ENCODE data around the gene PITPNC1. TPM values are rescaled to one million over a fixed set of nuclear protein-coding genes. Genes with fewer than 3 reads are reported as not detected.

PITPNC1 gene
- total RNA-seq, 2 donors from 2014 or later = 12.5 to 18.1 TPM

GRCh38 chr17:67487506-67487905, 110.4 kb downstream of the PITPNC1 start:
- H3K27me3 ChIP-seq = no peaks in the 10 kb centered on the region
- H3K4me1 ChIP-seq = peaks cover 0 to 35% of the 10 kb centered on the region in 2 donors
- no peaks in the 10 kb centered on the region for H3K9me3 ChIP-seq

GRCh38 chr17:67488161-67488560, 111.1 kb downstream of the PITPNC1 start:
- no peak for TF ChIP-seq CTCF (IDR thresholded peaks at IDR 0.05)
- peaks cover 0 to 41% of the 10 kb centered on the region in 2 donors for H3K4me1 ChIP-seq
- no peak overlapping the region for H3K4me3 ChIP-seq
- peak overlapping the region; percentile 50 to 58 for H3K27ac ChIP-seq
- no peaks in the 10 kb centered on the region for H3K27me3 ChIP-seq
- DNase-seq (ENCODE audit: low spot score) = no peak
- H3K36me3 ChIP-seq = no peaks in the 10 kb centered on the region
- no peaks in the 10 kb centered on the region for H3K9me3 ChIP-seq

More at GRCh38 chr17:67487506-67487905, 110.4 kb downstream of the PITPNC1 start:
- DNase-seq (ENCODE audit: low spot score) = no peak
- Histone ChIP-seq H3K4me3 (no peak overlapping the region), H3K27ac (peak overlapping the region; percentile 50 to 58), H3K36me3 (no peaks in the 10 kb centered on the region)
- no peak for TF ChIP-seq CTCF (IDR thresholded peaks at IDR 0.05)

- Histone ChIP-seq H3K9me3 (no peaks in the 10 kb centered on the region), H3K27ac (peak overlapping the region; percentile 50 to 82), H3K4me3 (no peak overlapping the region), H3K36me3 (no peaks in the 10 kb centered on the region), H3K27me3 (no peaks in the 10 kb centered on the region), H3K4me1 (peaks cover 0 to 46% of the 10 kb centered on the region in 2 donors)
- no peak for DNase-seq (ENCODE audit: low spot score)
- TF ChIP-seq CTCF (IDR thresholded peaks at IDR 0.05) = no peak
These were observed 111.7 kb downstream of the PITPNC1 start for GRCh38 chr17:67488768-67489167.

GRCh38 chr17:67489273-67489672, 112.2 kb downstream of the PITPNC1 start:
- no peaks in the 10 kb centered on the region for H3K9me3 ChIP-seq
- peaks cover 0 to 46% of the 10 kb centered on the region in 2 donors for H3K4me1 ChIP-seq
- no peaks in the 10 kb centered on the region for H3K27me3 ChIP-seq
- peak overlapping the region in 1 of 2 donors; percentile 82 for H3K27ac ChIP-seq
- no peaks in the 10 kb centered on the region for H3K36me3 ChIP-seq
- H3K4me3 ChIP-seq = no peak overlapping the region
- no peak for TF ChIP-seq CTCF (IDR thresholded peaks at IDR 0.05)
- no peak for DNase-seq (ENCODE audit: low spot score)

- Histone ChIP-seq H3K9me3 (no peaks in the 10 kb centered on the region), H3K4me1 (peaks cover 0 to 46% of the 10 kb centered on the region in 2 donors), H3K27ac (peak overlapping the region; percentile 82 to 94), H3K4me3 (peak overlapping the region; percentile 16 to 28), H3K27me3 (no peaks in the 10 kb centered on the region), H3K36me3 (no peaks in the 10 kb centered on the region)
- no peak for TF ChIP-seq CTCF (IDR thresholded peaks at IDR 0.05)
- no peak for DNase-seq (ENCODE audit: low spot score)
These were observed 113.4 kb downstream of the PITPNC1 start for GRCh38 chr17:67490471-67490870.

All from right atrium auricular region (tissue), 2 donors.